Globus pallidus (tissue), 1 donor: ENCODE measurements around the gene PRAME.
"Not testable (repeated sequence)": the region's sequence is repeated elsewhere in the genome, so short reads cannot be mapped to it uniquely, and the experiment has no call there.

Experiments used
- DNase-seq: peaks from one replicate; pipeline ENCODE4 v3.0.0-alpha.2; 2015; ENCODE audit warnings: low spot score

The PRAME gene

DNA sequence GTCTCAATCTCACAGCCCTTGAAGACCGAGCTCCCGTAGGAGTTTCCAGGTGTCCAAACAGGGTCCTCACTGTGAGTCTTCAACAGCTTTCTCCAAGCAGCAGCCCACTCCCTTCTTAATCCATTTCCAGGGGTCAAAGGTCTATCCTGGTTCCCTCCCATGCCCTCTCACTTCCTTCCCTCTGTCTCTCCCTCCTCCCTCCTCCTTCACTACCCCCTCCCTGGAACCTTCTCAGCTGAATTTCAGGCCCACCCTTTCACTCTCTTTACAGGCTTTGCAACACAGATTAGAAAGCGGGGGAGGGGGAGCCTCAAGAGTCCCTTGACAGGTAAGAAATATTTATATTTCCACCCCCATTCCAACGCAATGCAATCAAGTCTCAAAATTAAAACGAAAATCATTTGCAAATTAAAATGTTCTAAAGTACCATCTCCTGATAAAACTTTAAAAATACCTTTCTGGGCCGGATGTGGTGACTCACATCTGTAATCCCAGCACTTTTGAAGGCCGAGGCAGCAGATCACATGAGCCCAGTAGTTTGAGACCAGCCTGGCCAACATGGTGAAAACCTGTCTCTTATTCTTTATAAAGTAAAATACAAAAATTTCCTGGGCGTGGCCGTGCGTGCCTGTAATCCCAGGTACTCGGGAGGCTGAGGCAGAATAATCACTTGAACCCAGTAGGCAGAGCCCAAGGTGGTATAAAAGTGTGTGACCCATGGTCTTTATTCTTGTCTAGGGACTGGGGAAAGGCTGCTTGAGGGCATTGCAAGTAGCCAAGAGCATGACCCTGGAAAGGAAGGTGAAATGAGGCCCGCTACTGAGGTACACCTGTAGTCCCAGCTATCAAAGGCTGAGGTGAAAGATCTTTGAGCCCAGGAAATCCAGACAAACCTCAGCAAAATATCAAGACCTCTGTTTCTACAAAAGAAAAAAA, 38.1 kb downstream of the PRAME start:
- DNase-seq: no peak

DNA sequence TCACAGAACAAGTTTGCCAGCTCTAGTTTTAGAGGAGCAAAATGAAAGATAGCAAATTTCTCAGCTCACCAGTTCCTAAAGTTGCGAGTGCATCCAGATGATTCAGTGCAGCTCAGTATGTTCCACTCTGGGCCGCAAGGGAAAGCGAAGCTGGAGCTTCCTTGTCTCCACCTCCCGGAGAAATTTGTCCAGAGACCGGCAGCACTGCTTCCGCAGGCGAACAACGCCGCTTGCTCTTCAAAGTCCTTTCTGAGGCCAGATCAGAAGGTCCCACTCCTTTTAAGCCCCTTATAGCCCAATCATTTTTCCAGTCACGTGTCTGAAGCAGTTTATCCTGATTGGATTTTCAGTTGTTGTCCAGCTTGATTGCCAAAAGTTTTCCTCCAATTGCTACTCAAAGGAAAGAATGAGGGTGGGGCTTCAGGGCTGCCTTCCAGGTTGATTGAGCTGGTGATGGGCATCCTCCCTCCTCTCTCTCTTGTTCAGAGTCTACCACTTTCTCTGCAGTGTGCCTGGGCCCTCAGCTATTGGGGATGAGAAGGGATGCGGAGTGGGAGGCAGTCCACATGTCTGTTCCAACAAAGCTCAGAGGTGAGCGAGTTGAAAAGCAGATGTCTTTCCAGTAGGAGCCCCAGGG, 38.9 kb downstream of the PRAME start, which contains the start of gene ZNF280A:
ZNF280A (minus strand) TSS at position 251 of the 637 bp plus-strand sequence. CDS start 4,640 bp downstream, outside the sequence.
- no peak for DNase-seq

DNA sequence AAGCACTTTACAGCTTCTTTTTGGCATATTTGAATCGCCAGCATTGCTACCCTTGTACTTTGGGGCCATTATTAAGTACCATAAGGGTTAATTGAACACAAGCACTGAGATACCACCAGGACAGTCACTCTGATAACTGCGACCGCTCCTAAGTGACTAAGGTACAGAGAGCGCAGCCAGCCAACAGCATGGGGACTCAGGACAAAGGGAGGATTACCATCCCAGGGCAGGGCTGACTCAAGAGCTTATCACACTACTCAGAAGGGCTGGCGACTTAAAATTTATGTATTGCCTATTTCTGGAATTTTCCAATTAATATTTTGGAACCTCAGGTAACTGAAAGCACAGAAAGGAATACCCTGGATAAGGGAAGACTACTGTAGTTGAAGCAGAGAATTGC, 39.5 kb downstream of the PRAME start:
- no peak for DNase-seq

GRCh38 chr22:22516992-22517391, 42.1 kb downstream of the PRAME start:
- DNase-seq: no peak

- no peak for DNase-seq
These were observed 43.2 kb downstream of the PRAME start for GRCh38 chr22:22515890-22516289.

GRCh38 chr22:22514431-22514830, 44.6 kb downstream of the PRAME start:
- not testable (repeated sequence) for DNase-seq

GRCh38 chr22:22513619-22514018, 45.4 kb downstream of the PRAME start:
- DNase-seq: no peak

GRCh38 chr22:22512951-22513350, 46.1 kb downstream of the PRAME start:
- no peak for DNase-seq

GRCh38 chr22:22510833-22511232, 48.2 kb downstream of the PRAME start:
- not testable (repeated sequence) for DNase-seq

DNA sequence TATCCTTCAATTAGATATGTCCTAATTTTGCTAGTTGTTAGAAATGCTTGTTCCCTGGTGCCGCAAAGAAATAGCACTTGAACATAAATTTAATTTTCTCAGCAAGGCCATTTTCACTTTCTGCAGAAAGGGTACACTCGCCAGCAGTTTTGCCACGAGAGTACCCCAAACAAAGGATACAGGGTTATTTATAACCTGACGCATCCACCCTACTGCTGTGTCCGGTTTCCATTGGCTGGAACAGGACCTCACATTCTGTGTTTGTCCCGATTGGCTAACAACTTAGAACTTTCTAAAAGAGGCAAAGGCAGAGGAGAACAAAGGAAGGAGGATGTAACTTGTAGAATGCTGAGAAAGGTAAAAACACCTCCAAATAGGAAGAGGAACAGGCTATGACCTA, 49.2 kb downstream of the PRAME start:
- DNase-seq: not testable (repeated sequence)

GRCh38 chr22:22508274-22509176, 50.5 kb downstream of the PRAME start, which contains the start of gene ZNF280B:
Gene ZNF280B (minus strand): TSS chr22:22508742. CDS start chr22:22489398, 19,344 bp downstream.
- DNase-seq: peak; percentile 57

DNA sequence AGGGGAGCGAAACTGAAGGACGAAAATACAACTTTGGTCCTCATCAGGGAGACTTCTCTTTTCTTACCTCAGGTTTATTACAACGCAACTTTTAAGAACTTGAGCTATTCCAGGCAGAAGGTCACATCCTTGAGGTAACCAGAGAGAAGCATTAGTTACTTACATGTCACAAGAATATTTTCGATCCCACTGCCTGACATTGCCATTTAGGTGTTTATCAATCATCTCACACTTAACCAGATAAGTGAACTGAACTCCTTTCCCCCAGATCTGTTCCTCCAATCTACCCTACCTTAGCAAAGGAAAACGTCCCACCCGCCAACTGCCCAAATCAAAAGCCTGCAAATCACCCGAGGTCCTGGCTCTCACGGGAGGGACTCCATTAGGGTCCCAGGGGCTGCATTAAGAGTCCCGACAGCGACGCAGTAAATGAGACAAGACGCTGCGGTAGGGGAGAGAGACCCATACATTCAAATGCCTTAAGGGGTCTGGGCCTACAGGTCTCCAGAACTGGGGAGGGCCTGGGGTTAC, 51.3 kb downstream of the PRAME start:
- no peak for DNase-seq

- no peak for DNase-seq
These were observed 52.3 kb downstream of the PRAME start for GRCh38 chr22:22506736-22507135.

- no peak for DNase-seq
These were observed 60.8 kb downstream of the PRAME start for GRCh38 chr22:22498267-22498666.
